Mucosa of stomach (tissue), 1 donor: ENCODE data around the gene COPS8.
A peak's percentile ranks its signal among the peaks of the same experiment; 100 is the strongest.

ENCODE experiments used
- H3K27me3 ChIP-seq: one replicate; pipeline ENCODE4 v1.7.0; 2013; ENCODE audit warnings: mild to moderate bottlenecking, low read length; ENCODE audit not compliant: control insufficient read depth, insufficient read depth
- H3K36me3 ChIP-seq: one replicate; pipeline ENCODE4 v1.7.0; 2013; ENCODE audit warnings: low read length; ENCODE audit not compliant: control insufficient read depth, insufficient read depth
- H3K4me1 ChIP-seq: one replicate; pipeline ENCODE4 v1.7.0; 2013; ENCODE audit warnings: mild to moderate bottlenecking, low read length; ENCODE audit not compliant: control insufficient read depth, insufficient read depth
- H3K4me3 ChIP-seq: one replicate; pipeline ENCODE4 v1.7.0; 2013; ENCODE audit warnings: low read length
- H3K9ac ChIP-seq: one replicate; pipeline ENCODE4 v1.7.0; 2013; ENCODE audit warnings: mild to moderate bottlenecking, low read length, moderate library complexity
- H3K9me3 ChIP-seq: one replicate; pipeline ENCODE4 v1.7.0; 2013; ENCODE audit warnings: mild to moderate bottlenecking, low read length, moderate library complexity; ENCODE audit not compliant: control insufficient read depth
- donor health status: Pancreatic carcinoma.

COPS8 gene

DNA sequence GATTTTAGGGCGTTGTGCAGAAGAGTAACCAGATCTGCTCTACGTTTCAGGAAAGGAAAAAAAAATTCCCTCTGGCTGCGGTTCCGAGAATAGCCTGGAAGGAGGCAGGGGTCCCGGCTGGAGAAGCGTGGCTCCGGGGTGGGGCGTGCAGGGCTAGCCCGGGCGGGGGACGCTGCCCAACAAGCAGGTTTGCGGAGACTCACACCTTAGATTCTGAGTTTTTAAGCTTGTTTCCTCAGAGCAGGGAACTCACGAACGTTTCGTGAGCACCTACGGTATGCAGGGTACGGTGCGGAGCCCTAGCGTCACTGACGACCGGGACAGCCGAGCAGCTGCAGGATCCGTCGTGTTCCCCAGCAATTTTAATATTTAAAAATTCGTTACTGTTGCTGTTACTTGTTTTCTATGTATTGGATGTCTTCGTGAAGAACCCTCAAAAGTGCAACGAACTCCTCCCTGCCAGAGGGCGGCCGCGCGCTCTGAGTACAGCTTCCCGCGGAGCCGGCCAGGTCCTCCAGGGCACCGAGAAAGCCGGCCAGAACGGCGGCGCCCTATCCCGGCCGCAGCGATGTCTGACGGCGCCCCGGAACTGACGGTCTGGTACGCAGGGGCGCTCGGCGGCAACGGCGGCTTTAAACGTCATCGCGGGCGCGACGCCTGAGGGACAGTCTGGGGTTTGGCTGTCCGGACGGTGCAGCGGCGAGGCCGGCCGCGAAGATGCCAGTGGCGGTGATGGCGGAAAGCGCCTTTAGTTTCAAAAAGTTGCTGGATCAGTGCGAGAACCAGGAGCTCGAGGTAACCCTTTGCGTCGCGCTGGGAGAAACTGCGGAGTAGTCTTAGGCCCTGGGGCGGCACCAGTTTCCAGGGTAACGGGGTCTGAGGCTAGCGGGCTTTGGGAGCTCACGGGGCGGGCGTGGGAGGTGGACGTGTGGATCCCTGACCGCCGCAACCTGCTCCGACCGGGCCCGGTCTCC, at the start of gene COPS8:
COPS8 (plus strand) TSS at position 642 of the 974 bp plus-strand sequence; CDS start at position 718, 76 bp downstream.
- no peaks in the 10 kb centered on the region for H3K9me3 ChIP-seq
- no peaks in the 10 kb centered on the region for H3K27me3 ChIP-seq
- no peaks in the 10 kb centered on the region for H3K36me3 ChIP-seq
- peaks cover 3% of the 10 kb centered on the region for H3K4me1 ChIP-seq
- H3K9ac ChIP-seq: peak within 1 kb of the TSS; percentile 86
- peak within 1 kb of the TSS; percentile 79 for H3K4me3 ChIP-seq

DNA sequence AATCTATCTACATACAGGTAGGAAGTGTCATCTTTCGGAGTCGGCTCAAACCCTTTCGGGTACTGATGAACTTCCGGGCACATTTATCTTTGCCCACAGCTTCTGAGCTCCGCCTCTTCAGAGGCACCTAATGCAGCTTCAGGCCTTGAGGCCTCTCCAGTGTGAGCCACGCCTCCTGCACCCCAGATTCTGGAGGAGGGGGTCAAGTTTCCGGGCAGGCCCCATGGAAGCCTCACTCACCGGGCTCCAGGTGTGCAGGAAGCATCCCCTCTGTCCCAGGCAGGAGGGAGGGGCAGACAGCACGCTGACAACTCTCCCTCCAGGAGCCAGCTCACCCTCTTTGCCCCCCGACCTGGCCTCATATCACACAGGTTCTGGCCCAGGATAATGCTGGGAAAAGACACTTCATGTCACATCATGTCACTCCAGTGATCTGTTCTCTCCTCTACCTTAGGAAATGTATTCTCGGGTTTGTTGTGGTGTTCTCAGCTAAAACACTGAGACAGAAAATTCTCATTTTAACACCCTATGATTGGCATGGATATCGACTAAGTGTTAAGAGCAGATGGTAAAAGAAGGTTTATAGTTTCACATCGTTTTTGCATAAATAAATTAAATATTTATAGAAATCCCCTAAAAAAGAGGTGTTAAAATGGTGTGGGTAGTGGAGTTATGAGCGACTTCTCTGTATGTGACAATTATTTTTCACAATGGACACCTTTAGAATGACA, 46.2 kb upstream of the COPS8 start:
- Histone ChIP-seq H3K9ac (no peak overlapping the region), H3K4me3 (no peak overlapping the region), H3K27me3 (no peaks in the 10 kb centered on the region), H3K4me1 (no peaks in the 10 kb centered on the region), H3K36me3 (no peaks in the 10 kb centered on the region), H3K9me3 (no peaks in the 10 kb centered on the region)

DNA sequence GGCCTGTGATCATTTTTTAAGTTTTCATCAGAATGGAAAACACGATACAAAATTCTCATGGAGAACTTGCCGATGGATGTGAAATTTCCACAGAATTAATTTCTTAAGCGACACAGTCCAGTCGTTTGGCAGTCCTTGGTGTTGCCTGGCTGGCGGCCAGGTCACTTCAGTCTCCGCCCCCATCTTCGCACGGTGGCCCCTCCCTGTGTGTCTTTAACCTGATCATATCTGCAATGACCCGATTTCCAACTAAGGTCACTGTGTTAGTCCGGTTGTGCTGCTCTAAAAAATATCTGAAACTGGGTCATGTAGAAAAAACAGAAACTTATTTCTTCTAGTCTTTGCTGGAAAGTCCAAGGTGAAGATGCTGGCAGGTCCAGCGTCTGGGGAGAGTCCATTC, 44.5 kb upstream of the COPS8 start:
- Histone ChIP-seq H3K9ac (no peak overlapping the region), H3K27me3 (peaks cover 7% of the 10 kb centered on the region), H3K4me3 (no peak overlapping the region), H3K36me3 (no peaks in the 10 kb centered on the region), H3K4me1 (no peaks in the 10 kb centered on the region), H3K9me3 (no peaks in the 10 kb centered on the region)

DNA sequence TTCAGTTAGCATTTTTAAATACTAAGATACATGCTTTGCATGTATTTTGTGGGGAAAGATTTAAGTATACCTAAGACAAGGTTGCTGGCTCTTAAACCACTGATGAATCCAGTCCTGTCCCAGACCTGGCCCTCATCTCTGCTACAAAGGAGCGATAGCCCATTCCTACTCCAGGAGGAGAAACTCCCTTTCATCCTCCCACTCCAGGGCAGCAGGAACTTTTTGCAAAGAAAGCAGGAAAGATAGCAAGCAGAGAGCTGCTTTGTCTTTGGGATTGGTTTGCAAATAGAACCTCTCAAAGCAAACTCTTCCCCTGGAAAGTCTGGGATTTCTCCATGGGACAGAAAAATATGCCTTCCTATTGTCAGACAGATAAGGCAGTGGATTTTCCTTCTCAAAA, 43.6 kb upstream of the COPS8 start:
- H3K9me3 ChIP-seq: no peaks in the 10 kb centered on the region

DNA sequence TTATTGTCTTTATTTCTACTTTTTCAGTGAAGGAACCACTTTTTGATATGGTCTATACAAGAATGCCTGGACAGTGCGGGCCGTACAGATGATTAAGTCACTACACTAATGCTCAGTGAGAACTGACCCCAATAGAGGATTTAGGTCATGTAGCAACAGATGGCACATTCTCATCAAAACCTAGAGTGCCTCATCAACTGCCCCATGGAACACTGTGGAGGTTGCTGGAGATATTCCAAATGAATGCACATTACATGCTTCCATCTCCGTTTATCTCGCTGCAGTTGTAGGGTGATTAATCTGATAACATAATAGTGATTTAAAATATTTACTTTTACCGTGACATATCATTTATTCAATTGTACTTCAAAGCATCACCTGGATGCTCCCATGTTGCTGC, 41.8 kb upstream of the COPS8 start:
- Histone ChIP-seq H3K4me1 (no peaks in the 10 kb centered on the region), H3K9ac (no peak overlapping the region), H3K36me3 (no peaks in the 10 kb centered on the region), H3K27me3 (peaks cover 9% of the 10 kb centered on the region), H3K4me3 (no peak overlapping the region), H3K9me3 (no peaks in the 10 kb centered on the region)

More for the DNA sequence above, 43.6 kb upstream of the COPS8 start:
- no peak overlapping the region for H3K4me3 ChIP-seq
- no peaks in the 10 kb centered on the region for H3K36me3 ChIP-seq
- no peaks in the 10 kb centered on the region for H3K4me1 ChIP-seq
- H3K9ac ChIP-seq: no peak overlapping the region
- H3K27me3 ChIP-seq: peaks cover 9% of the 10 kb centered on the region

DNA sequence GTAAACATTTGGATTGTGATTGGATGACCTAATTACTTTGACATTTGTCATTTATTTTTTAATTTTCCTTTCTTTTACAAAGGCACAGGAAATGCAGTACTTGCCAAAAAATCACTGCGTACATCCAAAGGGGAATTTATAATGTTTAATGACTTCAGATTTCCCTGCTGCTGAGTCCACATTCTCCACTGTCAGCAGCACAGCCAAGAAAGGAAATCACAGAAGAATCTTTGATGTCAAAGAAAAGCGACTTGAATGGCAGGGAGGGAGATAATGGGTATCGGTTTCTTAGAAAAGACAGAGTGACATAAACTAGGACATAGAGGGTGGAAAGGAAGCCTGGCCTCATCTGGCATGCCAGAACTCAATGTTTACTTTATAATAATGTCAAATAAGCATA, 41.4 kb upstream of the COPS8 start:
- Histone ChIP-seq H3K4me3 (no peak overlapping the region), H3K9ac (no peak overlapping the region), H3K36me3 (no peaks in the 10 kb centered on the region), H3K4me1 (no peaks in the 10 kb centered on the region), H3K27me3 (peaks cover 9% of the 10 kb centered on the region), H3K9me3 (no peaks in the 10 kb centered on the region)

DNA sequence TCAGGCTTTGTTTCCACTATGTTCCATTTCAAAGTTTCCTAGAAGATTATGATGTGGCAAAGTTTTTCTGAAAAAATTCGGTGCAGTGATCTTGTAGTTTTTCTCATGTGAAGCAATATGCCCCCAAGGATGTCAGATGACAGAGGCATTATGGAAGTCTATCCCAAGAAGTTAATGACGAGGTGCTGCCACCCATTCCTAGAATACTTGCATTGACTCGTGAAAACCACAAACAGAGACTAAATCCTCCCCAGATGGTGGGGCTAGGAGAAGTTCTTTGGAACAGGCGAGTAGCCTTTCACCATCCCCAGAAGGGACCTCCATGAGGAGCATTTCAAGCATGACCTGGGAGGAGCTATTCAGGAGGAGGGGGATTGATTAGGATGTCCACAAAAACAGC, 40.2 kb upstream of the COPS8 start:
- H3K9ac ChIP-seq: no peak overlapping the region
- H3K4me1 ChIP-seq: no peaks in the 10 kb centered on the region
- no peak overlapping the region for H3K4me3 ChIP-seq
- H3K36me3 ChIP-seq: no peaks in the 10 kb centered on the region
- no peaks in the 10 kb centered on the region for H3K9me3 ChIP-seq
- H3K27me3 ChIP-seq: peaks cover 9% of the 10 kb centered on the region

DNA sequence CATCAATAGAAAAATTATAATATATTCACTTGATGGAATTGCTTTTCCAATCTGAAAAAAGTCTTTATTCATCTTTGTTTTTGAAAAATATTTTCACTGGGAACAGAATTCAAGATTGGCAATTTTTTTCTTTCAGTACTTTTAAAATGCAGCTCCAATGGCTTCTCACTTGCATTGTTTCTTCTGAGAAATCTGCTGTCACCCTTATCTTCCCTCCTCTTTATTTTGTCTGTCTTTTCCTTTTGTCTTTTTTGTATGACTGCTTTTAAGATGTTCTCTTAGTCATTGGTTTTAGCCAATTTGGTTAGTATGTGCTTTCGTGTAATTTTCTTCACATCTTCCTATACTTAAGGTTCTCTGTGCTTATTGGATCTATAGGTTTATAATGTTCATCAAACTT, 37.1 kb upstream of the COPS8 start:
- H3K9me3 ChIP-seq: no peaks in the 10 kb centered on the region
- no peaks in the 10 kb centered on the region for H3K36me3 ChIP-seq
- no peak overlapping the region for H3K4me3 ChIP-seq
- H3K4me1 ChIP-seq: no peaks in the 10 kb centered on the region
- no peak overlapping the region for H3K9ac ChIP-seq
- peaks cover 11% of the 10 kb centered on the region for H3K27me3 ChIP-seq

DNA sequence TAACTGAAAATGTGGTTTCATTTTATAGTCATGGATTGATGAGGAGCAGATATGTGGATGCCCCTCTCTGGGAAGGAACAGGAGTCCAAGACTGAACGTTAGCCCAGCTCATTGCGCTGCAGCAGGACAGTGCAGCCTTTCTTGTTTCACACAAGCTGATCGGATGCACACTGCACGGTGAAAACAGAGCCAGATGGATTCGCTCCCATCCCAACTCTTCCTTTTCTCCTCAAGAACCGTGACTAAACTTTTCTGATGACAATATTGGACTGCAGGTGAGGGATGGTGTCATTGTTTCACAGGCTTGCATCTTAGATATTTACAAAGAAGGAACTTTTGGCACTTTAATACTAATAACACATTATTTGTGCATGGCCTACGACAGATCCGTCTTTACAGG, 33.8 kb upstream of the COPS8 start:
- Histone ChIP-seq H3K27me3 (peaks cover 2% of the 10 kb centered on the region), H3K4me3 (no peak overlapping the region), H3K9me3 (no peaks in the 10 kb centered on the region), H3K9ac (no peak overlapping the region), H3K4me1 (no peaks in the 10 kb centered on the region), H3K36me3 (no peaks in the 10 kb centered on the region)

DNA sequence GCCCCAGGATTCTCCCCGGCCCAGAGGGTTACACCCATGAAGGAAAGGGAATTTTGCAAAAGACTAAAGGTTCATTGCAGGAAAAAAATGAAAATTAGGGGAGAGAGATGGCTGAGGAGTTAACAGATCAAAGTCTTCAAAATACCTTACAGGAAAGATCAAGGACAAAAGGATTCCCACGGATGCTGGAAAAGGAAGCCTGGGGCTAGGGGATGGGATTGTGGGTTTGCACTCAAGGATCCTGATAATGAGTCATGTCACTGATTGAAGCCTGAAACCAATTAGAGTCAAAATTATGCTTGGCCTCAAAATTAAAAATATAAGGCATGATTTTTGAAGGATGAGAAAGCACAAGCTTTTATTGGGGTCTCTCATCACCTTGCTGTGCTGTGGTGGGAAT, 32.6 kb upstream of the COPS8 start:
- H3K36me3 ChIP-seq: no peaks in the 10 kb centered on the region
- H3K9me3 ChIP-seq: no peaks in the 10 kb centered on the region
- H3K4me1 ChIP-seq: no peaks in the 10 kb centered on the region
- H3K9ac ChIP-seq: no peak overlapping the region
- peaks cover 2% of the 10 kb centered on the region for H3K27me3 ChIP-seq
- no peak overlapping the region for H3K4me3 ChIP-seq

DNA sequence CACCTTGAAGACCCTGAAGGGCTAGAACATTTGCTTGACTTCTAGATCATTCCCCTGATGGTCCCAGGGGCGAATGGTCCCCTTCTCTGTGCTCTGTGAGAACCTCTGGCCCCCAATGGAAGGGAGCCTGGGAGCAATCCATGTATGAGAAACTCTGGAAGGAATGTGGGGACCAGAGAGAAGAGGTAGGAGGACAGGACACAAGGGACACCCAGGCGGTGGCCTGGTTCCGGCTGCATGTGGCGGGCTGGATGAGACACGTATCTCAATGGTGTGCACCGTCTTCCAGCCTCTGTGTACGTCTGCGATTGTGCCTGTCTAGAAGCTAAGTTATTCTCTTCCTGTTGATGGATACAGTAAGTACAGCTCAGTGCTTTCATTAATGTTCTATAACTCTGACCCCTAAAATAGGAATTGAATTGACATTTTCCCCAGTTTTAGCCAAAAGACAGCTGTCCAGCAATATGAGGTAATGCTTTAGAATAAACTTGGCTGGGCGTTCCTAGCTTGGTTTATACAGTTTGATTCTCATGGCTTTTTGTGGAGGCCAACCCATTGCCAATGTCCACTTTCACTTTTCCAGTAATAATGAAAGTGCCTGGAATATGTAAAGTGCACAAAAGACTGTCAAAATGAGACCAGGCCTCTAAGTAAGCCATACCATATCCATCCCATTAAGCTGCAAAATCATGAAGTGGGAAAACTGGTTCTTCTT, 30.1 kb upstream of the COPS8 start:
- no peaks in the 10 kb centered on the region for H3K9me3 ChIP-seq
- H3K9ac ChIP-seq: no peak overlapping the region
- peaks cover 3% of the 10 kb centered on the region for H3K4me1 ChIP-seq
- H3K4me3 ChIP-seq: no peak overlapping the region
- H3K36me3 ChIP-seq: no peaks in the 10 kb centered on the region
- peaks cover 6% of the 10 kb centered on the region for H3K27me3 ChIP-seq
